ENCODE results near the gene NXF3.
"Not testable (repeated sequence)": the region's sequence is repeated elsewhere in the genome, so short reads cannot be mapped to it uniquely, and the experiment has no call there.

NXF3 gene

GRCh38 chrX:103092942-103093341, at the start of gene NXF3:
Gene NXF3, minus strand, starts transcription at chrX:103093143. Its CDS starts 120 bp downstream, at chrX:103093023.
- peak; percentile 51 for DNase-seq

- not testable (repeated sequence) for DNase-seq
Observed at GRCh38 chrX:103136528-103136927, 43.6 kb upstream of the NXF3 start.

- no peak for DNase-seq
Observed at GRCh38 chrX:103124284-103124683, 31.3 kb upstream of the NXF3 start.

- DNase-seq: no peak
Observed at GRCh38 chrX:103120748-103121147, 27.8 kb upstream of the NXF3 start.

GRCh38 chrX:103116970-103117369, 24.0 kb upstream of the NXF3 start:
- DNase-seq: not testable (repeated sequence)

GRCh38 chrX:103109497-103109896, 16.6 kb upstream of the NXF3 start:
- DNase-seq: not testable (repeated sequence)

- no peak for DNase-seq
Observed at GRCh38 chrX:103107836-103108235, 14.9 kb upstream of the NXF3 start.

GRCh38 chrX:103107227-103107737, 14.3 kb upstream of the NXF3 start:
- DNase-seq: not testable (repeated sequence)

- DNase-seq: not testable (repeated sequence)
Observed at GRCh38 chrX:103104370-103104769, 11.4 kb upstream of the NXF3 start.

GRCh38 chrX:103103866-103104265, 10.9 kb upstream of the NXF3 start:
- DNase-seq: not testable (repeated sequence)

- DNase-seq: no peak
Observed at GRCh38 chrX:103101299-103102042, 8.5 kb upstream of the NXF3 start.

- DNase-seq: no peak
Observed at GRCh38 chrX:103100484-103100883, 7.5 kb upstream of the NXF3 start.

- no peak for DNase-seq
Observed at GRCh38 chrX:103099691-103100090, 6.7 kb upstream of the NXF3 start.

- DNase-seq: no peak
Observed at GRCh38 chrX:103098488-103098887, 5.5 kb upstream of the NXF3 start.

GRCh38 chrX:103081051-103081450, 11.9 kb downstream of the NXF3 start:
- DNase-seq: no peak

GRCh38 chrX:103073467-103073866, 19.5 kb downstream of the NXF3 start:
- no peak for DNase-seq

GRCh38 chrX:103066606-103067005, 26.3 kb downstream of the NXF3 start:
- DNase-seq: no peak

- DNase-seq: no peak
Observed at GRCh38 chrX:103063918-103064434, 29.0 kb downstream of the NXF3 start, which contains the start of gene BEX1. Gene BEX1, minus strand, starts transcription at chrX:103064171. Its CDS starts 897 bp downstream, at chrX:103063274.

- no peak for DNase-seq
Observed at GRCh38 chrX:103063191-103063845, 29.6 kb downstream of the NXF3 start.

- DNase-seq: no peak
Observed at GRCh38 chrX:103061486-103061885, 31.5 kb downstream of the NXF3 start.

GRCh38 chrX:103056902-103057301, 36.0 kb downstream of the NXF3 start:
- DNase-seq: no peak

- DNase-seq: no peak
Observed at GRCh38 chrX:103052625-103053024, 40.3 kb downstream of the NXF3 start.

- no peak for DNase-seq
Observed at GRCh38 chrX:103051260-103051789, 41.6 kb downstream of the NXF3 start.

GRCh38 chrX:103033371-103033770, 59.6 kb downstream of the NXF3 start:
- not testable (repeated sequence) for DNase-seq

All from GF-D8 (cell line).